Measurements from ENCODE around the gene VPS36.
"Not testable (repeated sequence)": the region's sequence is repeated elsewhere in the genome, so short reads cannot be mapped to it uniquely, and the experiment has no call there.

VPS36 gene

DNA sequence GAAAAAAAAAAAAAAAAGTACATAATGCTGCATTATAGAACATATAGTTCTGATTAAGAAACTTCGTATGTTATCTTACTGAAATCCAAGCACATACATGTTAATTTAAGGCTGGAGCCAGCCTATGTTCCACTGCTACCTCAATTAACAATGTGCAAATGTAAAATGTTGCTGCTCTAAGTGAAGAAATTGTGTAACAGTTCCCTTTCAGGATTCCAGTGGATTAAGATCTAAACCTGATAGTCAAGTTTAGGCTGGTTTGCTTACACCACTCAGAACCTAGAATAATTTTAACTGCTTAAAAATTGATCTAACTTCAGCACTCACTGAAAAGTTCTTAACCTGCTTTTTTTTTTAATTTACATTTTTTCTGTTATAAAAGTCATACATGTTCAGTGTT, 4.2 kb downstream of the VPS36 start:
- no peak for DNase-seq (ENCODE audit: low read depth)

DNA sequence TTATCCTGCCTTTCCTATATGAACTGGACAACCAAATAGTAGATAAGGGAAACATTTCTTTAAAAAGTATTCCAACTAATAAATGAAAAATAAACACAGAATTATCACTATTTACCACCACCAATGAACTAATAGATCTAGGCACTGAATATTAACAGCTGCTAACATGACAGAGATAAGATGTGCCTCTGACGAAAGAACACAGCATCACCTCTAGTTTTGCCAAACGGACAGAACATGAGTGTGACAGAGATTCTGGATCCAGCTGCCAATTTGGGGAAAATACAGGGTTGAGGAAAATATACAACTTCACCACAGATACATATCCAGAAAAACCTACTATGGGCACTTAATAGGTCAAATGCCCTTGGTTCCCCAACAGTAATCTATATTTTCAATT, 18.0 kb downstream of the VPS36 start:
- DNase-seq (ENCODE audit: low read depth) = no peak

DNA sequence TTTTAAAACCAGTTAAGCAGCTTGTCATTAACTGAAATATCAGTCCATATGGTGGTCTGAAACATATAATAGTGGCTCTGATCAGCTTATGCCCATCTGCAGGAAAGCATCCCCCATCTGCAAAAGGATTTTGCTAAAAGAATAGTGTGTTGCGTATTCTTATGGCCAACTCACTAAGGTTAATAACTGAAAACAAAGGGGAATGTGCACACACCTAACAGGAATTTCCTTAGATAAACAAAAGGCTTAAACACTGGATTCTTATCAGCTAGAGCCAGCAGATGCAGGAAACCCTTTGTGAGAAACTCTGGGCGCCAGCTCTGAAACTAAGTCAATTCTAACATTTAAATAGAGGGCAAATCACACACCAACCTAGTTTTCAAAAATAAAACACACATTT, 22.1 kb downstream of the VPS36 start:
- DNase-seq (ENCODE audit: low read depth) = no peak

DNA sequence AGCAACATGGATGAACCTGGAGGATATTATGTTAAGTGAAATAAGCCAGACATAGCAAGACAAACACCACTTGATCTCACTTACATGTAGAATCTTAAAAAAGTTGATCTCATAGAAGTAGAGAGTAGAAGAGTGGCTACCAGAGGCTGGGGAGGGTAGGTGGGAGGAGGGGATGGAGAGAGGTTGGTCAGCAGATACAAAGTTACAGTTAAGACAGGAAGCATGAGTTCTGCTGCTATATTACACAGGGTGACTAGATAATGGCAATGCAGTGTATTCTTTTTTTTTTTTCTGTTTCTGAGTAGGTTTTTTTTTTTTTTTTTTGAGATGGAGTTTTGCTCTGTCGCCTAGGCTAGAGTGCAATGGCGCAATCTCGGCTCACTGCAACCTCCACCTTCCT, 29.2 kb downstream of the VPS36 start:
- no peak for DNase-seq (ENCODE audit: low read depth)

DNA sequence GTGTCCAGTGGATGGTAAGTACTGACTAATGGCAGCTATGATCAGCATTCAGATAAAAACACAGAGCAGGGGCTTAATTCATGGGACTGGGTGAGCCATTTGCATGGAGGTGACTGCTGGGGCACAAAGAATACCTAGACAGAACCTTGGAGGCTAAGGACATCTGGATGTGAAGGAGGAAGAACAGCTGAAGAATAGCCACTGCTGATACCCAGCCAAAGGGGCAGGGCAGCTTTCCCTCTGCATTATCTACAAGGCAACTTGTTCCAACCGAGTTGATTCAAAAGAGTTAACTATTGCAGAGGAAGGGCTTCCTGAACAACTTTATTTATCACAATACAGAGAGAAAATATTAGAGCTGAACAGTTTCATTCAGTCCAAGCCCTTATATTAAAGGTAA, 31.4 kb downstream of the VPS36 start:
- DNase-seq (ENCODE audit: low read depth) = no peak

DNA sequence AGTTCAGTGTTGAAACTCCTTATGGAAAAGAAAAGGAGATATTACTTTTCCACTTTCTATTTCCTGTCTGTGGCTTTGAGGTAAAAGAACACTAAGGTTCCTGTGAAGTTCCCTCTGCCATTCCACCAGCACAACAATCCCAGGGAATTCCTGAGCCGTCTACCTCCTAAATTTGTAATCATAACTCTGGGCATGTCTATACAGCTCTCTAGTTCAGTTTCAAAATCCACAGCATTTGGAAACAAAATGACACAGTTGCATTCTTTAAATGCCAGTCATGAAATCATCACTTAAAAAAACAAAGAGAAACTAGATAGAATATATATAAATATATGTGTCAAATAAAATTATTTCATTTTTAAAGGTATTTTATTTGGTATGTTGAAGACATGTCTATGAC, 35.5 kb downstream of the VPS36 start:
- no peak for DNase-seq (ENCODE audit: low read depth)

DNA sequence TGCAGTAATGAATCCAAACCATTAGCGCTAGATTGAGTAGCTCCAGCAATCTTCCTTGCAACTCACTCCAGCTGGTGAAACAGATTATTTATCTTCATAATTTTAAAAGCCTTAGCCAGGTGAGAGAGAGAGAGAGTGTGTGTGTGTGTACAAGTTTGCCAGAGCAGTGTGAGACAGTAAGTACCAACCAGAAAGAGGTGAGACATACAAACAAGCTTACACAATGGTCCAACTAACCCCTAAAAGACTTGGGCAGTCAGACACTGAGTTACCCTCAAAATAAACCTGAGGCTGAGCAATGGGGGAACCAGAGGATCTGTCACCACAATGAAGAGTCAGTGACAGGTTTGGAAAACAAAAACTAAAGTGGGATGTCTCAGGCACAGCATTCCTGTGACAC, 36.4 kb downstream of the VPS36 start:
- no peak for DNase-seq (ENCODE audit: low read depth)

DNA sequence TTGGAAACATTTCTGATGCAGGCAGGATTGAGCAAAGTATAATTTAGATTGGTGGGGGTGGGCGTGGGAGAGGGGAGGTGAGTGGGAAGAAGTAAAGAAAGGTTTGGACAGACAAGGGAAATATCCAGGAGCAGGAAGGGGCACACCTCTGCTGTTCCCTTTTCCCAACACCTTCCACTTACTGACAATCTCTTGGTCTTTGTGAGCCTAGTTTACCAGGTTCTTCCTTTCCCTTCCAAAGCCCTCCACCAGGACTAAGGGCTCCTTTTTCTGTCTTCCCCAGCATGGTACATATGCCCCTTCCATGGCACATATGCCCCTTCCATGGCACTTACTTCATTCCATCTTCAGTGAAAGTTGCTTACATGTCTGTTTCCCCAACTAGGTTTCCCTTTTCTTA, 38.3 kb downstream of the VPS36 start:
- DNase-seq (ENCODE audit: low read depth) = no peak

DNA sequence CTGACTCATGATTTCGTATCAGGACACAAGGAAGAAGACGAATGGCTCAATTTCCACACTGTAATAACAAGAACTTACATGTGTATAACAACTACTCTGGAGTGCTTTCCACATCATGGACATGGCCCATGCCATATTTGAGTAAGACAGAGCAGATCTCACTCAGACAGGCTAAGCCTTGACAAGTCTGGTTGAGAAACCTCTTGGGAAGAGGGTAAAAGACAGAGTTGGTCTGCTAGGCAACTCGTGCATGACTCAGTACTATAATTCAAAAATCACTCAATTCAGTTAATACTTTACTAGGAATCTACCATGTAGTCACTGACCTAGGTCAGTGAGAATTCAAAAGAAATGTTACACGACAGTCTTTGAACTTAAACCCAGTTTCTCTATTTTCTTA, 38.8 kb downstream of the VPS36 start:
- DNase-seq (ENCODE audit: low read depth) = no peak

DNA sequence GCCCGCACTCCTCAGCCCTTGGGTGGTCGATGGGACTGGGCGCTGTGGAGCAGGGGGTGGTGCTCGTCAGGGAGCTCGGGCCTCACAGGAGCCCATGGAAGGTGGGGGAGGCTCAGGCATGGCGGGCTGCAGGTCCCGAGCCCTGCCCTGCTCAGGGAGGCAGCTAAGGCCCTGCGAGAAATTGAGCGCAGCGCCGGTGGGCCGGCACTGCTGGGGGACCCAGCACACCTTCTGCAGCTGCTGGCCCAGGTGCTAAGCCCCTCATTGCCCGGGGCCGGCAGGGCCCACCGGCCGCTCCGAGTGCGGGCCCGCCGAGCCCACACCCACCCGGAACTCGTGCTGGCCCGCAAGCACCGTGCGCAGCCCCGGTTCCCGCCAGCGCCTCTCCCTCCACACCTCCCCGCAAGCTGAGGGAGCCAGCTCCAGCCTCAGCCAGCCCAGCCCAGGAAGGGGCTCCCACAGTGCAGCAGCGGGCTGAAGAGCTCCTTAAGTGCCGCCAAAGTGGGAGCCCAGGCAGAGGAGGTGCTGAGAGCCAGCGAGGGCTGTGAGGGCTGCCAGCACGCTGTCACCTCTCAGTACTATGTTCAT, 42.3 kb downstream of the VPS36 start:
- not testable (repeated sequence) for DNase-seq (ENCODE audit: low read depth)

DNA sequence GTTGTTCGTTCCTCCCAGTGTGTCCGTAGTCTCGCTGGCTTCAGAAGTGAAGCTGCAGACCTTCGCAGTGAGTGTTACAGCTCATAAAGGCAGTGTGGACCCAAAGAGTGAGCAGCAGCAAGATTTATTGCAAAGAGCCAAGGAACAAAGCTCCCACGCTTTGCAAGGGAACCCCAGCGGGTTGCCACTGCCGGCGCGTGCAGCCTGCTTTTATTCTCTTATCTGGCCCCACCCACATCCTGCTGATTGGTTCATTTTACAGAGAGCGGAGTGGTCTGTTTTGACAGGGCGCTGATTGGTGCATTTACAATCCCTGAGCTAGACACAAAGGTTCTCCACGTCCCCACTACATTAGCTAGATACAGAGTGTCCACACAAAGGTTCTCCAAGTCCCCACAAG, 43.0 kb downstream of the VPS36 start:
- DNase-seq (ENCODE audit: low read depth) = not testable (repeated sequence)

DNA sequence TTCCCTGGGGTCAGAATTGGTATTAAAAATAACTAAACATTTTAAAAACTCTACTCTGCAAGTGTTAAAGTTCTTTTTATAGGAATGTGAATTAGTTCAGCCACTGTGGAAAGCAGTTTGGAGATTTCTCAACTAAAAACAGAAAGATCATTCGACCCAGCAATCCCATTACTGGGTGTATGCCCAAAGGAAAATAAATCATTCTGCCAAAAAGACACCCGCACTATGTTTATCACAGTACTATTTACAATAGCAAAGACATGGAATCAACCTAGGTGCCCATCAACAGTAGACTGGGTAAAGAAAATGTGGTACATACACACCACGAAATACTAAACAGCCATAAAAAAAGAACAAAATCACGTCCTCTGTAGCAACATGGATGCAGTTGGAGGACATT, 43.8 kb downstream of the VPS36 start:
- no peak for DNase-seq (ENCODE audit: low read depth)

DNA sequence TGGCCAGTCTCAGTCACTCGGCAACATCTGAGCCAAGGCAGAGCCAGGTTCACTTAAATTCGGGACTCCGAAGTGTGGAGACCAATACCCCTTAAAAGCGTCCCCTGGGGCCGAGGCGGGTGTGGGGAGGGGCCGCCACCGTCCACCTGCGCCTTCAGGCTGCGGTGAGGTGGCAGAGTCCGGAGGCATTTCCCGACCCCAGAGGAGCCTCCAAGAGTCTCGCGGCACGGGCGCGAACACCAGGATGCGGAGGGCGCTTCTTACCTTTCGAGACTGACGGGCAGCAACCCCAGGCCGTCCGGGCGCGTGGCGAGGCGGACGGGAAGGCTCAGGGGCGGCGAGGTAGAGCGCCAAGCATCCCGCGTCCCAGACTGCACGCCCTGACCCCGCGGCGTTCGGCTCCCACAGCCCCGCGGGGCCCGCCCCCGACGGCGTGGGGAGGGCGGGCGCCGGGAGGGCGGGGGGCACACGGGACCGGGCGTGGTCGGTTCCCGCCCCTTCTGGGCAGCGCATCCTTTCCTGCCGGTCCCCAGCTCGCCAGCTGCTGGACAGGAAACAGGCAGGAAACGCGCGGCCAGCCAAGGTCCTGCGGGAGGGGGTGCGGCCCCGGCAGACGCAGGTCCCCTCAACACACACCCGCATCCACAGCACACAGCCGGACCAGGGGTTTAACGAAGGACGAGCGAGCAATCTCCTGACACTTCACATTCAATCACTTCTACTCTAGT, 44.5 kb downstream of the VPS36 start, which contains the start of gene THSD1:
Gene THSD1 (minus strand): TSS at position 406 of the 728 bp plus-strand sequence. CDS start 3,572 bp downstream, outside the sequence.
- DNase-seq (ENCODE audit: low read depth) = no peak

DNA sequence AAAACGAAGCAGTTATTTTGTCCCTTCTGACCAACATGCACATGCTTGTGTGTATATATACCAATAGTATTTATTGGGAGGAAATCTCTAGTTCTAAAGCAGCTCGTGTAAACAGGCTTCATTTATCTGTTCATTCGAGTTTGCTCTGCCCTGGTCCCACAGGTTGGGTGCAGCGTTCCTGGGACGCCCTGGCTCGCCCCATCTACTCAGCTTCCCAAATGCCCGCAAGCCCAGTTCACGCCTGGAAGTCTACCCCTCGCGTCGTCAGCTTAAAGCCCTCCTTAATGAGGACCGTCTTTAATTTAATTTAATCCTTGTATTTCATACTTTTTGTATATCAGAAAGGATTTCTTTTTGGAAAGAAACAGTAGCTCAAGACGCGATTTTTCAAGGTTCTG, 45.1 kb downstream of the VPS36 start:
- no peak for DNase-seq (ENCODE audit: low read depth)

DNA sequence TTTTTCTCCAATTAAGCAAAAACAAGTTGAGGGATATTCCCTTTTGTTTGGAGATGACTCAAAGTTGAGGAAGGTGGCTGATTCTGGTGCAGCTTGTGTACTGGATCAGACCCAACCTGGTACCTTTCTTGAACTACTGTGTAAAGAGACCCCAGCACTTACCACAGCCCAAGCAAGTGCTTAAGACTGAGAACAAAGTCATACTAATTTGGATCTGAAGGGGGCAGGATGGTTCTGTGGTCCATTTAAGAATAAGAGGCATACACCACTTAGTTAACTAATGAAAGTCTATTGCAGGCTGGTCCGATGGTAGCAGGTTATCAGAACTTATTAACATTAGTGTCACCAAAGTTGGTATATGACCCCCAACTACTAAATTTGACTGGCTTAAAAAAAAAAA, 50.7 kb downstream of the VPS36 start:
- DNase-seq (ENCODE audit: low read depth) = no peak

DNA sequence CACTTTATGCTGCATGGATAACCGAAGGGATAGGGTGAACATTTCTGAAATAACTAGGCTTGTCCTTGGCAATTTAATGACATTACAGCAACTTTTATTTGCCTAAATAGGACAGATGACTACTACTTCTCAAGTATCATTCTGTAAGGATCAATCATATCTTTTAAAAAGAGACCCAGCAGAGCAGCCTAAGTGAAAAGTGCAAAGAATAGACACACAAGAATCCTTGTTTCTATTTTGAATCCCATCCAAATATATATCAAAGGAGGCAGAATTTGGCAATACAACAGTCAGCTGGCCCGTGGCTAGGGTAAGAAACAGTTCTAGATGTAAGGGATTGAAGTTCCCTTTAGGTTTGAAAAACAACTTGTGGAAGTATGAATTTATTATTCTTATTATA, 51.4 kb downstream of the VPS36 start:
- no peak for DNase-seq (ENCODE audit: low read depth)

DNA sequence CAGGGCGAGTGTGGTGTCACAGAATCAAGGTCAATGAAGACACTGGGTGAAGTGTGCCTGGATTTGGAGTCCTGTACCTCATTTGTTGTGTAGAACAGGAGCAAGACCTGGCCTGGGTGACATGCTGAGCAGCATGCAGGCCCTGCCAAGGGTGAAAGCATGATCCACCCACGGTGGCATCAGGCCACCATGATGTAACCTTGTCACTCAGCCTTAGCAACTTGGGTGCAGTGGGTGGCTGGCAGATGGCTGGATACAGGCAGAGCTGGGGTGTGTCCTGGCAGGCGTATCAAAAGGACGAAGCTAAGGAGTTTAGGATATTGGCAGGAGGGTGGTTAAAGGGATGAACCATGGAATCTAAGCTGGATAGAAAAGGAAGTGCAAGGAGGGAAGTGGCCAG, 54.7 kb downstream of the VPS36 start:
- no peak for DNase-seq (ENCODE audit: low read depth)

DNA sequence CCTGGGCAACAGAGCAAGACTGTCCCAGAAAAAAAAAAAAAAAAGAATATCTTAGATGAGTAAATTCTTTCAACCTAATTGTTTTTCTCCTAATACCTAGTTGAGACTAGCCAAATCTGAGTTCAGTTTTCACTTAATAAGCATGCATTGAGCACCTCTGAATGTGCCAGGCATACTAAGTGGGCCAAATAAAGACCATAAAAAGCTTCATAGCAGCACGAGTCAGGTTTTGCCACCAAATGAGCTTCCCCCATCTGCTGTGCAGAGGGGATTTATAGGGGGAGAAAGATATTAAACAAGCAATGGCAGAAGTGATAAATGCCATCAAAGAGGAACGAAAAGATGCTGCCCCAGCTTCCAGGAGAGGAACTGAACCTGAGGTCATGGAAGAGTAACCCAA, 55.8 kb downstream of the VPS36 start:
- no peak for DNase-seq (ENCODE audit: low read depth)

DNA sequence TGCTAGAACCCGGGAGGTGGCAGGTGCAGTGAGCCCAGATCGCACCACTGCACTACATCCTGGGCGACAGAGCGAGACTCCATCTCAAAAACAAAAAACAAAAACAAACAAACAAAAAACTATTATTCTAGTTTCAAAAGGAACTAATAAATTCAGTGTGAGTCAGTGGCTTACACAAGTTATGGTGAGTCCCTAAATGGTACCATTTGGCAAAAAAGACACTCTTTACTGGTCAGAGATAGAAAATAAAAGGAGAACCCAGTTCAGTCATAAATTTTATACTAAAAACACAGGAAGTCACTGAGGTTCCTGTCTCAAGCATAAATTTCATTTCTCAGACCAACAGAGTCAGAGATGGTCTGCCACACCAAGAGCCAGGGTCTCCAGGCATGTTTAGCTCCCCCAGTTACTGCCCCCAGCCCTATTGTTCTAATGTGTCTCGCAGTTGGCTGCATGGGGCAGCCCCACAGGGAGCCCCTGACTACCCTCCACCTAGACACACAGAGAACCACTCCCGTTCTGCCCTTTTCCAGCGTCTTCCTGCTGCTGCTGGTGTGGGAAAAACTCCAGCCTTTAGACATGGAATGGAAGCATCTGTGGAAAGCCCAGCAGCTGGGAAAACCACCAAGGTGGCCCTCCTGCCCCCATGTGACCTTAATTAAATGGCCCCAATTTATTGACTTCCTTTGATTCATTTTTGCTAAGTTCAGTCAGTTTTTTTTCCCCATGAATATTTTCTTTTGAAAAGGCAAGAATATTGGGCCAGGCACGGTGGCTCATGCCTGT, 56.7 kb downstream of the VPS36 start:
- DNase-seq (ENCODE audit: low read depth) = no peak

DNA sequence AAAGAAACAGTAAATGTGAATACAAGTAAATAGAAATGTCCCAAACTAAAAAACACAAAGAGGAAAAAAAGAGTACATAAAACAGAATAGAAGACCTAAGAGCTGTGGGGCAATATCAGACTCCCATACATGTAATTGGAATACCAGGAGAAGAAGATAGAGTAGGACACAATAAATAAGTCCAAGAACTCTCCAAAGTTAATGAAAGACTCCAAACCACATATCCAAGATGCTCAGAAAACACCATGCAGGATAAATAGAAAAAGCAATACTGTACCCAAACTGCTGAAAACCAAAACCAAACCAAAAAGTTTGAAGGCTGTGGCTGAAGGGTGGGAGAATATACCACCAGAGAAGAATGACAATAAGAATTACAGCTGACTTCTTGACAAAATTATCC, 62.7 kb downstream of the VPS36 start:
- DNase-seq (ENCODE audit: low read depth) = no peak

DNA sequence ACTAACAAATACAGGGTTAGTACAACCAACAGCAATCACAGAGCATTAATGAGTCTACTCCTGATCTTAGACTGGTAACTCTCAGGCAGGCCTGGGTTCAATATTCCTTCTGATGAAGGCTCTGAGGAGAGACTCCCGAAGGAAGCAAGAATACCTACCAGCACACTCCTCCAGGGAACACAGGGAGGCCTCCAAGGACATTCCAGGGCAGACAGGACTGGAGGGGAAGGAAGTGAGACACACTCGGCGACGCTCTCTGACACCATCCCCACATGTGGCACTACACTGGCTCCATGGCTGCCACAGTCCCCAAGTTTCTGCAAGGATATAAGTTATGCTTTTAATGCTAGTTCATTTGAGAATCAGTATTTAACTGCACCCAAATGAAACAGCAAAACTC, 64.6 kb downstream of the VPS36 start:
- no peak for DNase-seq (ENCODE audit: low read depth)

DNA sequence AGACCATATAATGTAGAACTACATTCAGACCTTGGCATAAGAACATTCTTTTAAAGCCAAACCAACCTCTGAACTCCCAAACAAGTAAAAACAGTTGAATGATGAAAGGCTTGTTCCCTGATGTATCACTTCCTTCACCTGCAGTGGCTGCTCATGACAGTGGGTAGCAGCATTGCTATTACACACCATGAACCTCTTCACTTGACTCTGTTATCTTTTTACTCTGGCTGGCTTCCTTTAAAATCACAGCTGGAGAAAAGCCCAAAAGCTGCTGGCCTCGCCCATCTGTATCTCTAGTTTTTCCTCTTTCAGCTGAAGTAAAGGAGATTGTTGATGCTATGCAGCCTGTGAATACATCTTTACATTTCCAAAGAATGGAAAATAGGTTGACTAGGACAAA, 67.1 kb downstream of the VPS36 start:
- no peak for DNase-seq (ENCODE audit: low read depth)

DNA sequence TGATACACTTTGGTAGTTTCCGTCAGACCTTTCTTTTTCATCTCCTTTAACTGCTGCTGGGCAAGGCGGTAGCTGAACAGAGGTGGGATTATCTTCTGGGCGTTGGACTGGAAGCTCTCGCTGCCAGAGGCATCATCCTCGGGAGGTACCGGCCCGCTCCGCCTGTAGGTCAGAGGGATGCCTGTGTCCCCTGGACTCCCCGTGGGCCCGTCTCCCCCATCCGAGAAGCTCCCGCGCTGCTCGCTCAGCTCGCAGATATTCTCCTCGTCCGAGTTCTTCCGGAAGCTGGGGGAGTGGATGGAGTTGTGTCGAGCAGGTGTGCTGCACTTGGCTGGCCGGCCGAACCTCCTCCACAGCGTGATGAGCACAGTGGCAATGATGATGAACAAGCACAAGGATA, 72.1 kb downstream of the VPS36 start:
- no peak for DNase-seq (ENCODE audit: low read depth)

Data from T follicular helper cell (primary cell).